ENCODE measurements around the gene MARCKSL1.

- TF ChIP-seq REST (IDR thresholded peaks at IDR 0.05; ENCODE audit: borderline replicate concordance in 1 of 2, low read depth in 1 of 2, low read length in 2 of 2) (no peak), ZNF761 (CRISPR knock-in tag; conservative IDR thresholded peaks at IDR 0.05) (no peak), ZNF274 (CRISPR knock-in tag; IDR thresholded peaks at IDR 0.05) (no peak), RERE (CRISPR knock-in tag; IDR thresholded peaks at IDR 0.05; ENCODE audit: low read depth) (no peak), CTCF (CRISPR knock-in tag; IDR thresholded peaks at IDR 0.05) (no peak), GABPA (IDR thresholded peaks at IDR 0.05; ENCODE audit: low read depth, low read length) (no peak), GABPA (CRISPR knock-in tag; IDR thresholded peaks at IDR 0.05; ENCODE audit: low read depth) (no peak), ZBTB7A (CRISPR knock-in tag; IDR thresholded peaks at IDR 0.05) (no peak), ZNF24 (IDR thresholded peaks at IDR 0.05) (no peak), BCLAF1 (IDR thresholded peaks at IDR 0.05) (no peak), SMAD3 (CRISPR knock-in tag; IDR thresholded peaks at IDR 0.05) (no peak)
These were observed 38.1 kb upstream of the MARCKSL1 start for GRCh38 chr1:32373996-32374592.

Measured in HepG2 (cell line).